RWPE2 (cell line): ENCODE measurements around the gene LETM1.

Experiments used
- ATAC-seq: fragments of 200-7000 bp; cut with Tn5 transposase; 3 replicates; pipeline ENCODE4 v1.9.1; 2021; ENCODE audit warnings: low read depth
- DNase-seq: peaks from one replicate; pipeline ENCODE4 v3.0.0-alpha.2; 2020; ENCODE audit warnings: low spot score
- H3K27ac ChIP-seq: fragments of 450-650 bp; 2 replicates; pipeline ENCODE4 v1.5.1; 2017; ENCODE audit warnings: mild to moderate bottlenecking; ENCODE audit not compliant: poor library complexity, severe bottlenecking
- H3K27me3 ChIP-seq: fragments of 250-450 bp; sonication (Bioruptor Pico); 2 replicates; pipeline ENCODE4 v1.5.1; 2021; ENCODE audit warnings: mild to moderate bottlenecking, moderate library complexity; ENCODE audit not compliant: insufficient read depth, poor library complexity, severe bottlenecking
- H3K36me3 ChIP-seq: fragments of 250-450 bp; sonication (Bioruptor Pico); 2 replicates; pipeline ENCODE4 v1.5.1; 2020; ENCODE audit warnings: low read depth, mild to moderate bottlenecking, moderate library complexity
- H3K4me1 ChIP-seq: fragments of 250-450 bp; sonication (Bioruptor Pico); 2 replicates; pipeline ENCODE4 v1.5.1; 2021; ENCODE audit warnings: mild to moderate bottlenecking, moderate library complexity; ENCODE audit not compliant: insufficient read depth, poor library complexity, severe bottlenecking
- H3K4me3 ChIP-seq: fragments of 250-450 bp; sonication (Bioruptor Pico); 2 replicates; pipeline ENCODE4 v1.5.1; 2021; ENCODE audit warnings: mild to moderate bottlenecking, moderate library complexity; ENCODE audit not compliant: severe bottlenecking
- H3K9me3 ChIP-seq: fragments of 250-450 bp; sonication (Bioruptor Pico); 2 replicates; pipeline ENCODE4 v1.5.1; 2021; ENCODE audit warnings: mild to moderate bottlenecking, moderate library complexity; ENCODE audit not compliant: severe bottlenecking
- TF ChIP-seq, protein P1 (sequence below): fragments of 450-650 bp; IDR thresholded peaks from one replicate; pipeline ENCODE4 v1.5.1; 2017; ENCODE audit warnings: mild to moderate bottlenecking, moderate library complexity; ENCODE audit not compliant: poor library complexity, severe bottlenecking

Gene LETM1

DNA sequence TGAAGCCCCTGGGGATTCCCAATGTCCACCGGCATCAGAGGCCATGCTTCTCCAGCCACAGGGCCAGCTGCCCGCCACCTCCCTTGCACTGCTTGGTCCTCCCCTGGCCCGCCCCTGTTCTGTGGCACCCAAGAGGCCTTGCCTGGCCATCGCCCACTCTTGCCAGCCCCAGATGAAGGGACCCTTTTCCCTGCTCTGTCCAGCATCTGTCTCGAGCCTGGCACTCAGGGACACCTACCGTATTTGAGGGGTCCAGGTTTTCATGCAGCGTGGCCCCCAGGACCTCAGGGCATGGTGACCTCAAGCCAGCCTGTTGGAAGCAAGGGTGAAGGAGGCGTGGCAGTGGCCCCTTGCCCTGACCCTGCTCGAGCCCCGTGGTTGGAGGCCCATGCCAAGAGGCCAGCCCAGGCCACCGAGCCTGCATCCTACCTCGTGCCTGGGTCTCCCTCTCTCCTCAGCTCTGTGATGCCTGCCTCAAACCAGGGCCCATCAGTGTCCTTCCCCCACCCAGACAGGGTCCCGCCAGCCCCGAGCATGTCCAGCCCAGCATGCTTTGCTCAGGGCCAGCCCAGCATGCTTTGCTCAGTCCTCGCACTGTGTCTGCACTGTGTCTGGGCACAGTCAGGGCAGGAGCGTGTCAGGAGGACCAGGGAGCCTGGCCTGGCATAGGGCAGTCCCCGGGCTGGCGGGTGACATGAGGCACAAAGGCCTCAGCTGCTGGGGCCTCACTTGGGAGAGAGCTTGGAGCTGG lies 77.1 kb downstream of the LETM1 start:
- TF ChIP-seq, protein P1, sequence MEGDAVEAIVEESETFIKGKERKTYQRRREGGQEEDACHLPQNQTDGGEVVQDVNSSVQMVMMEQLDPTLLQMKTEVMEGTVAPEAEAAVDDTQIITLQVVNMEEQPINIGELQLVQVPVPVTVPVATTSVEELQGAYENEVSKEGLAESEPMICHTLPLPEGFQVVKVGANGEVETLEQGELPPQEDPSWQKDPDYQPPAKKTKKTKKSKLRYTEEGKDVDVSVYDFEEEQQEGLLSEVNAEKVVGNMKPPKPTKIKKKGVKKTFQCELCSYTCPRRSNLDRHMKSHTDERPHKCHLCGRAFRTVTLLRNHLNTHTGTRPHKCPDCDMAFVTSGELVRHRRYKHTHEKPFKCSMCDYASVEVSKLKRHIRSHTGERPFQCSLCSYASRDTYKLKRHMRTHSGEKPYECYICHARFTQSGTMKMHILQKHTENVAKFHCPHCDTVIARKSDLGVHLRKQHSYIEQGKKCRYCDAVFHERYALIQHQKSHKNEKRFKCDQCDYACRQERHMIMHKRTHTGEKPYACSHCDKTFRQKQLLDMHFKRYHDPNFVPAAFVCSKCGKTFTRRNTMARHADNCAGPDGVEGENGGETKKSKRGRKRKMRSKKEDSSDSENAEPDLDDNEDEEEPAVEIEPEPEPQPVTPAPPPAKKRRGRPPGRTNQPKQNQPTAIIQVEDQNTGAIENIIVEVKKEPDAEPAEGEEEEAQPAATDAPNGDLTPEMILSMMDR, result no peak

GRCh38 chr4:1777822-1778641 lies 77.9 kb downstream of the LETM1 start:
- Histone ChIP-seq H3K36me3 (no peaks in the 10 kb centered on the region), H3K9me3 (no peaks in the 10 kb centered on the region), H3K27me3 (no peaks in the 10 kb centered on the region), H3K4me3 (no peak overlapping the region), H3K4me1 (peaks cover 6% of the 10 kb centered on the region), H3K27ac (peak overlapping the region; percentile 7)
- DNase-seq (peak; percentile 85), ATAC-seq (peak; percentile 60)
- TF ChIP-seq, protein P1, result no peak

More for the DNA sequence above, 77.1 kb downstream of the LETM1 start:
- Histone ChIP-seq H3K4me3 (no peak overlapping the region), H3K9me3 (no peaks in the 10 kb centered on the region), H3K27me3 (no peaks in the 10 kb centered on the region), H3K36me3 (no peaks in the 10 kb centered on the region), H3K27ac (no peak overlapping the region), H3K4me1 (peaks cover 6% of the 10 kb centered on the region)
- no peak for ATAC-seq
- DNase-seq, result no peak

DNA sequence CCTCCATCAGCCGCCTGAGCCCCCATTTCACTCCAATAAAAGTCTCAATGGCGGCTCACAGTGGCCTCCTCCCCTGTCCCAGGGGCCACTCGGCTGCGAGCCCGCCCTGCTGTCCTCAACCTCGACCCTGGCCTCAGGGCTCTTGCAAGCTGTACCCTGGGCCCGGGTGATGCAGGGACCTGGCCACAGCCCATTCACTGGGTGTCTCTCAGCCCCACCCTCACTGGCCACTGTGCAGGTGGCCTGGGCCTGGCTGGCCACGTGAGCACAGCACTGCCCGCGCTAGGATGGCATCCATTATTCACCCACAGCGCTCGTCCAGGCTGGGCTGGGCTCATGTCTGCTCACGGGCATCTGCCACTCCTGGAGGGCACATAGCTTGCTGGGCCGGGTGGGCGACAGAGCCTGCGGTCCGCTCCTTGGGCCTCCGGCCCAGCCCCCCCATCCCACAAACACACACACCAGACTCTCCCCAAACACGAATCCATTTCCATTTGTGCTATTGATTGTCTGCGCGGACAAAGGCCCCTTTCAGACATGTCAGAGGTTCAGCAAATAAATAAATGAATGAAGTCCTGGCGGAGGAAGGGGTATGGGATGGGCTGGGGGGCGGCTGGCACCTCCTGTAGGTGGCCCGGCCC lies 79.3 kb downstream of the LETM1 start:
- ATAC-seq, result no peak
- no peak overlapping the region for H3K4me3 ChIP-seq
- H3K27ac ChIP-seq, result no peak overlapping the region
- TF ChIP-seq, protein P1, result no peak
- H3K4me1 ChIP-seq, result peaks cover 8% of the 10 kb centered on the region
- H3K27me3 ChIP-seq, result no peaks in the 10 kb centered on the region
- no peaks in the 10 kb centered on the region for H3K9me3 ChIP-seq
- no peaks in the 10 kb centered on the region for H3K36me3 ChIP-seq
- DNase-seq, result no peak

DNA sequence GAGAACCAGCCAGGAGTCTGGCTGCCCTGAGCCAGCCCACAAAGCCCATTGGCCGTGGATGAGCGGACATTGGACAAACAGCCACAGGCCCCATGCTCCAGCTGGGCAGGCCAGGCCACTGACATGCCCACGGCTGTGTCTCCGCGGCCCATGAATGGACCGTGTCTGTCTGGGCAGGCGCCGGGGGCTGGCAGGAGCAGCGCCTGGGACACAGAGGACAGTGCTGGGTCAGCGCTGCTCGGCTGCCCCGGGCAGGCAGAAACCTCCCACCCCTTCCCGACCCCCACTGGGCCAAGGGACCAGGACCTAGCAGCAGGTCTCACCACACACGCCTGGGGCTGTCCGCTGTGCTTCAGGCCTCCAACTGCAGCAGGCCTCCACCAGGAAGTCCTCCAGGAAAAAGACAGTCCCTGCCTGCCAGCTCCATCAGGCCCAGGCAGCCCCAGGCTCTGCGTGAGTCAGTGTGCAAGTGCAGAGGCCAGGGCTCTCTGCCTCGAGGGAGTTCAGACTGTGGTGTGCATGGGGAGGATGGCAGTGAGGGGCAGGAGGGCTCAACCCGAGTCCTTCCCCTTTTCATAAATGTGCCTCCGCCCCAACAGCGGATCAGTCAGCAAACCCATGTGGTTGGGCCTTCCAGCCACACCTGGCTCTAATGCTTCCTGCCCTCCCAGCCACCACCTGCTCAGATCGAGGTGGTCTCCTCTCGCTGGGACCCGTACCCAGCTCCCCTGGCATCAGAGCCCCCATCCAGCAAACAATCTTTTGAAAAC lies 80.0 kb downstream of the LETM1 start:
- Histone ChIP-seq H3K4me1 (peaks cover 8% of the 10 kb centered on the region), H3K36me3 (no peaks in the 10 kb centered on the region), H3K4me3 (no peak overlapping the region), H3K27ac (no peak overlapping the region), H3K9me3 (no peaks in the 10 kb centered on the region), H3K27me3 (no peaks in the 10 kb centered on the region)
- DNase-seq, result no peak
- TF ChIP-seq, protein P1, result no peak
- ATAC-seq, result peak; percentile 56
